Progenitor cell of endocrine pancreas (in vitro differentiated cells): ENCODE data around the gene OR5AP2. TPM values are rescaled to one million over a fixed set of nuclear protein-coding genes. Genes with fewer than 3 reads are reported as not detected.
"Not testable (repeated sequence)": the region's sequence is repeated elsewhere in the genome, so short reads cannot be mapped to it uniquely, and the experiment has no call there.

Experiments used
- DNase-seq: peaks from one replicate; pipeline ENCODE4 v3.0.0; 2021; ENCODE audit warnings: low spot score; ENCODE audit not compliant: unreplicated experiment
- H3K27ac Mint-ChIP-seq: 2 replicates; pipeline ENCODE4 v1.8.0; 2021; ENCODE audit warnings: mild to moderate bottlenecking, moderate library complexity, mixed read lengths
- H3K27me3 Mint-ChIP-seq: 2 replicates; pipeline ENCODE4 v1.8.0; 2021; ENCODE audit warnings: mixed read lengths
- H3K36me3 Mint-ChIP-seq: 2 replicates; pipeline ENCODE4 v1.8.0; 2022; ENCODE audit warnings: mixed read lengths; ENCODE audit not compliant: insufficient read depth
- H3K4me1 Mint-ChIP-seq: 2 replicates; pipeline ENCODE4 v1.8.0; 2021; ENCODE audit warnings: low read depth, mixed read lengths
- H3K4me3 Mint-ChIP-seq: 2 replicates; pipeline ENCODE4 v1.8.0; 2021; ENCODE audit warnings: low read depth, mild to moderate bottlenecking, moderate library complexity, mixed read lengths
- H3K9me3 Mint-ChIP-seq: 2 replicates; pipeline ENCODE4 v1.8.0; 2021; ENCODE audit warnings: low read depth, mixed read lengths
- CTCF ChIP-seq: fragments of 200-600 bp; sonication (generic); IDR thresholded peaks from one replicate; pipeline ENCODE4 v1.5.0; 2021; ENCODE audit warnings: antibody characterized with exemption, mild to moderate bottlenecking; ENCODE audit not compliant: unreplicated experiment
- total RNA-seq: library from RNA; stranded (reverse); gene quantifications from 2 replicates; pipeline ENCODE4 v1.2.1, GENCODE V29; 2021

The OR5AP2 gene
- total RNA-seq, 1 donor from 2014 or later: not detected

- TF ChIP-seq CTCF: no peak
- H3K27me3 Mint-ChIP-seq: peaks cover 4% of the 10 kb centered on the region
- H3K4me3 Mint-ChIP-seq: no peak overlapping the region
- peaks cover 6% of the 10 kb centered on the region for H3K4me1 Mint-ChIP-seq
- no peaks in the 10 kb centered on the region for H3K9me3 Mint-ChIP-seq
- no peaks in the 10 kb centered on the region for H3K36me3 Mint-ChIP-seq
- H3K27ac Mint-ChIP-seq: no peak overlapping the region
- no peak for DNase-seq
Observed at GRCh38 chr11:56611174-56611573, 31.1 kb downstream of the OR5AP2 start.

DNA sequence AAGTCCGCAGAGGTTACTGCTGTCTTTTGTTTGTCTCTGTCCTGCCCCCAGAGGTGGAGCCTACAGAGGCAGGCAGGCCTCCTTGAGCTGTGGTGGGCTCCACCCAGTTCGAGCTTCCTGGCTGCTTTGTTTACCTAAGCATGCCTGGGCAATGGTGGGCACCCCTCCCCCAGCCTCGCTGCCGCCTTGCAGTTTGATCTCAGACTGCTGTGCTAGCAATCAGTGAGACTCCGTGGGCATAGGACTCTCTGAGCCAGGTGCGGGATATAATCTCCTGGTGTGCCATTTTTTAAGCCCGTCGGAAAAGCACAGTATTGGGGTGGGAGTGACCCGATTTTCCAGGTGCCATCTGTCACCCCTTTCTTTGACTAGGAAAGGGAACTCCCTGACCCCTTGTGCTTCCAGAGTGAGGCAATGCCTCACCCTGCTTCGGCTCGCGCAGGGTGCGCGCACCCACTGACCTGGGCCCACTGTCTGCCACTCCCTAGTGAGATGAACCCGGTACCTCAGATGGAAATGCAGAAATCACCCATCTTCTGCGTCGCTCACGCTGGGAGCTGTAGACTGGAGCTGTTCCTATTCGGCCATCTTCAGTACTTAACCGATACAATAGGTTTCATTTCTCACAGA, 50.0 kb downstream of the OR5AP2 start:
- not testable (repeated sequence) for DNase-seq, H3K27me3 Mint-ChIP-seq, H3K27ac Mint-ChIP-seq, H3K4me1 Mint-ChIP-seq, H3K4me3 Mint-ChIP-seq, H3K36me3 Mint-ChIP-seq
- peaks cover 16% of the 10 kb centered on the region for H3K9me3 Mint-ChIP-seq

Other genes starting within 250 kb of the OR5AP2 start
- gene OR5AL1, start 229.7 kb downstream of the OR5AP2 start, total RNA-seq: not detected in 2 replicates
- not detected in 2 replicates for gene OR5M3, start 169.1 kb downstream of the OR5AP2 start, total RNA-seq
- gene OR5M8, start 151.1 kb downstream of the OR5AP2 start, total RNA-seq: not detected in 2 replicates
- gene OR5M11, start 99.2 kb downstream of the OR5AP2 start, total RNA-seq: not detected in 2 replicates
- not detected in 2 replicates for gene OR5M10, start 64.7 kb downstream of the OR5AP2 start, total RNA-seq
- not detected in 2 replicates for gene OR5M1, start 27.6 kb downstream of the OR5AP2 start, total RNA-seq
- not detected in 2 replicates for gene OR5AR1, start 21.2 kb upstream of the OR5AP2 start, total RNA-seq
- not detected in 2 replicates for gene OR9G1, start 56.7 kb upstream of the OR5AP2 start, total RNA-seq
- gene OR9G4, start 106.3 kb upstream of the OR5AP2 start, total RNA-seq: not detected in 2 replicates